HG03060 (cell line): Measurements from ENCODE around the gene MMAB.
"Not testable (repeated sequence)": the region's sequence is repeated elsewhere in the genome, so short reads cannot be mapped to it uniquely, and the experiment has no call there.

Source experiments
- ATAC-seq: cut with Tn5 transposase; IDR thresholded peaks from one replicate; pipeline ENCODE4 v1.9.1; 2021; ENCODE audit warnings: low read depth, moderate number of reproducible peaks; ENCODE audit not compliant: unreplicated experiment

The MMAB gene

GRCh38 chr12:109604132-109604585 is 30.9 kb upstream of the MMAB start:
- ATAC-seq, result no peak

- ATAC-seq, result not testable (repeated sequence)
These were observed 28.8 kb upstream of the MMAB start for GRCh38 chr12:109602132-109602531.

GRCh38 chr12:109601557-109601956 is 28.3 kb upstream of the MMAB start:
- ATAC-seq, result no peak

GRCh38 chr12:109600995-109601394 is 27.7 kb upstream of the MMAB start:
- ATAC-seq, result no peak

GRCh38 chr12:109600481-109600880 is 27.2 kb upstream of the MMAB start:
- ATAC-seq, result no peak

- no peak for ATAC-seq
These were observed 25.8 kb upstream of the MMAB start for GRCh38 chr12:109599087-109599486.

GRCh38 chr12:109598428-109598854 is 25.1 kb upstream of the MMAB start:
- ATAC-seq, result no peak

- no peak for ATAC-seq
These were observed 24.6 kb upstream of the MMAB start for GRCh38 chr12:109597795-109598427.

GRCh38 chr12:109597414-109597794 is 24.1 kb upstream of the MMAB start:
- ATAC-seq, result no peak

- no peak for ATAC-seq
These were observed 23.3 kb upstream of the MMAB start for GRCh38 chr12:109596418-109597244.

GRCh38 chr12:109595321-109595902 is 22.1 kb upstream of the MMAB start:
- ATAC-seq, result no peak

GRCh38 chr12:109594556-109595317 is 21.4 kb upstream of the MMAB start:
- no peak for ATAC-seq

- no peak for ATAC-seq
These were observed 19.6 kb upstream of the MMAB start for GRCh38 chr12:109592905-109593272.

GRCh38 chr12:109592195-109592904 is 19.0 kb upstream of the MMAB start:
- ATAC-seq, result no peak

- ATAC-seq, result no peak
These were observed 17.7 kb upstream of the MMAB start for GRCh38 chr12:109591041-109591440.

GRCh38 chr12:109590566-109590965 is 17.3 kb upstream of the MMAB start:
- ATAC-seq, result no peak

GRCh38 chr12:109589691-109590245 is 16.5 kb upstream of the MMAB start:
- ATAC-seq, result no peak

- ATAC-seq, result no peak
These were observed 15.9 kb upstream of the MMAB start for GRCh38 chr12:109589240-109589590.

- no peak for ATAC-seq
These were observed 15.3 kb upstream of the MMAB start for GRCh38 chr12:109588461-109589239.
